ENCODE measurements around the gene CCNQ.
"Not testable (repeated sequence)": the region's sequence is repeated elsewhere in the genome, so short reads cannot be mapped to it uniquely, and the experiment has no call there.

Gene CCNQ

DNA sequence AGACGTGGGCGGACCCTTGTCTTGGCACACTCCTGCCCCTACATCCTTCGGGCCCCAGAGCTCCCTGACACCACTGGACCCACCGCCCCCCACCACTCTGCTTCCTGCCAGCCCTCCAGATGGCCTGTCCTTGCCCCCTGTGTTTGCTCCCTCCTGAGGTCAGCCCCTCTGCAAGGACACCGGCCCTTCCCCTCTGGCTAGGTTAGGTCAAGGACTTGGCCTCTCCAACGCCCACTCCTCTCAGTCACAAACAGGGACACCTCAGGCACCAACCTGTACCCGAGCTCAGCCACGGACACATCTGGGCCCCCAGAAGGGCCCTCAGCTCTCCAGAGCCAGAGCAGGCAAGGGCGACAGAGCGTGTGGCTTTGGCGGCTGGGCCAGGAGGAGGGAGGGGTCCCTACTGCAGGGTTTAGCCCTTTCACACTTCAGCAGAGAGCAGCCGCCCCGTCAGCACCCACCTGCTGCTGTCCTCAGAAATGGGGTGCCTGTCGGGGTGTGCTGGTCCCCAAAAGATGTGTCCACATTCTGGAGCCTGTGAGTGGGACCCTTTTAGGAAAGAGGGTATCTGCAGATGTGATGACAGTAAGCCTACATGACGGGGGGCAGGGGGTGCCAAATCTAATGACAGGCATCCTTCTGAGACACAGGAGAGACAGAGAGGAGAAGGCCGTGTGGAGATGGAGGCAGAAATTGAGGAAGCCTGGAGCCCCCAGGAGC is 24.5 kb upstream of the CCNQ start:
- in situ Hi-C loops (cut with HindIII; ENCODE audit: low sequenced_read_pairs), result no loop called here

DNA sequence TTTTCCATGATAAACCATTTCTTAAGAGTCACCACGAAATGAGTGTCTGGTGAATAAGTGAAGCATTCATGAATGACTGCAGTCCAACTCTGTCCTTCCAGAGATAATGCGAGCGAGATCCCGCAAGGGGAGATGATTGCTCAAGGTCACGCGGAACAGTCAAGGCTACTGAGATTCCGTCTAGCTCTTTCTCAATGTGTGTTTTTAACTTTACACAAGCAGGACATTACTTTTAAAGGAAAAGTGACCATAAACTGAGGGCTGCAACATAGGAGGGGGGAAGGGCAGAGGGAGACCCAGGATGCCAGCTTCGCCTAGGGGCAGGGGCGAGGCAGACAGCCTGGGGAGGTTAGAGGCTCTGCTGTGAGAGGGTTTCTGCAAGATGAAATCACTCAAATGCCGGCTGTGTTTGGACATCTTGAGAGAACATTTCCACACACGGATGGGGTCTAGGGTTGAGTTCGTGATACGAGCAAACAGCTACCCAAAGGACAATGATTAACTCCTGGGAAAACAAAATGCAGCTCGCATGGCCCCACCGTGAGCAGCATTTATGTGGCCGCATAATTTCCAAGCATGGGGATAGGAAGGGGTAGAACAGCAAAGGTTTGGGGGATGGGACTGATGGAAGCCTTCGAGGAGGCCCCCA is 23.8 kb upstream of the CCNQ start:
- in situ Hi-C loops (cut with HindIII; ENCODE audit: low sequenced_read_pairs), result no loop called here

DNA sequence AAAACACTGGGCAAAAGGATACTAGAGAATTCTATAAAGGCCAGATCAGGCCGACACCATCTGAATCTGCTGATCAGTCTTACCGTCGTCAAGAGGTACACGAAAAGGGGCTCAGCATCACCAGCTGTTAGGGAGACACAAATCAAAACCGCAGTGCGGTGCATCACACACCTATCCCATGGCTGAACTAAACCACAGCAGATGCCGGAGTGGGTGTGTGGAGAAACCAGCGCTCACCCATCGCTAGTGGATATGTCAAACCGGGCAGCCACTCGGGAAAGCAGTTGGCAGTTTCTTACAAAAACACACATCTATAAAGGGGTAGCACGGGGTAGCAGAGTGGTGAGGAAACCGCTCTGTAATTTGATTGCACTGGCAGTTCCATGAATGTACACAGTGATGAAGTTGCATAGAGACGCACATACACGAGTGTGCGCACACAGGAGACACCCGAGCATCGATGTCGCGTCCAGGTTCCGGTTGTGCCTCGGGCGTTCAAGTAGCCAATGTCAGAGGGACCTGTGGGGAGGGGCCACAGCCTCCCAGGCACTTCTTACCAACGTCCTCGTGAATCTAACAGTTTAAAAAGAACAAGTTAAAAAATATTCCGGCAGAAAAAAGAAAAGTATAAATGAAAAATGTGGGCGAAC is 23.1 kb upstream of the CCNQ start:
- in situ Hi-C loops (cut with HindIII; ENCODE audit: low sequenced_read_pairs), result no loop called here

DNA sequence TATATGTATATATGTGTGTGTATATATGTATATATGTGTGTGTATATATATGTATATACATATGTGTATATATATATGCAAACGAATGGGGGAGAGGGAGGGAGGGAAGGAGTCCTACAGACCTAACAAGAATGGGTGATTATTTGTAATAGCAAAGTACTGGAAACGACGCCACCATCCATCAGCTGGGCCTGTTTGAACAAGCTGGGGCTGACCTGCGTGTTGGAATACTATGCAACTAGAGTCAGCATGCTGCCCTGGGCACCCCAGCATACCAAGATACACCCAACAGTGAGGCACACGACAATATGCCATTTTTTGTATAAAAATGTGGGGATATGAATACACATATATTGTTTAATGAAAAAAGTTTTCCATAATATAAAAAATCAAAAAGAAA is 21.6 kb upstream of the CCNQ start:
- in situ Hi-C loops (cut with HindIII; ENCODE audit: low sequenced_read_pairs), result no loop called here

DNA sequence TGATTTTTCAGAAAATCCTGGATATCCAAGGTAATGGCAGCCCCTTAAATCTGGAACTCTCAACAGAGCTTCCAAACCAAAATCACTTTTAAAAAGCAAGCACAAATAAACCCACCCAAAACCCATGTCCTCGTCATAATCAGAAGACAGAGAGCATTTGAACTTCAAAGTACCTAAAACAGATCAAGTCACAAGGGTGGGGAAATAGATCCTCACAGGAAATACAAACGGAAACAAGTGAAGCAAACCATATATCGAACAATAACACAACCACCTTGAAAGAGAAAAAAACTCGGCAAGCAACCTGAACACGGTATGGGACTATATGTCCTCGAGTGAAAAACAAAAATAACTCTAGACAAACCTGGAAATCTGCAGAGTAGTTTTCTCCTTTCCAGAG is 15.9 kb upstream of the CCNQ start:
- in situ Hi-C loops (cut with HindIII; ENCODE audit: low sequenced_read_pairs), result no loop called here

DNA sequence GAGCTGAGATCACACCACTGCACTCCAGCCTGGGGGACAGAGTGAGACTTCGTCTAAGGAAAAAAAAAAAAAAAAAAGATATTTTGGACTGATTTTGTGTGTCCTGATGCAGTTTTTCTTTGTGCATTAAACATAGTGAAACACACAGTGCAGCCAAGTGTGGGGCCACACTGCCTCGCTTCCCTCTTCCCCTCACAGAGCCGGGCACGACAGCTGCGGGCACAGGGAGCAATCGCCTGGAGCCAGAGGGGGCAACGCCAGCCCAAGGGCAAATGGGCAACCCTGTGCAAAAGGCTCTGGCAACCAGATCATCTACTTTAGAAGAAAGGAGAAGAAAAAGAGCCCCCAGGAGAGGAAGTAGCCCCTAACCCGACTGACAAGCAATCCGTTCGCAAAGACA is 13.5 kb upstream of the CCNQ start:
- in situ Hi-C loops (cut with HindIII; ENCODE audit: low sequenced_read_pairs), result no loop called here

DNA sequence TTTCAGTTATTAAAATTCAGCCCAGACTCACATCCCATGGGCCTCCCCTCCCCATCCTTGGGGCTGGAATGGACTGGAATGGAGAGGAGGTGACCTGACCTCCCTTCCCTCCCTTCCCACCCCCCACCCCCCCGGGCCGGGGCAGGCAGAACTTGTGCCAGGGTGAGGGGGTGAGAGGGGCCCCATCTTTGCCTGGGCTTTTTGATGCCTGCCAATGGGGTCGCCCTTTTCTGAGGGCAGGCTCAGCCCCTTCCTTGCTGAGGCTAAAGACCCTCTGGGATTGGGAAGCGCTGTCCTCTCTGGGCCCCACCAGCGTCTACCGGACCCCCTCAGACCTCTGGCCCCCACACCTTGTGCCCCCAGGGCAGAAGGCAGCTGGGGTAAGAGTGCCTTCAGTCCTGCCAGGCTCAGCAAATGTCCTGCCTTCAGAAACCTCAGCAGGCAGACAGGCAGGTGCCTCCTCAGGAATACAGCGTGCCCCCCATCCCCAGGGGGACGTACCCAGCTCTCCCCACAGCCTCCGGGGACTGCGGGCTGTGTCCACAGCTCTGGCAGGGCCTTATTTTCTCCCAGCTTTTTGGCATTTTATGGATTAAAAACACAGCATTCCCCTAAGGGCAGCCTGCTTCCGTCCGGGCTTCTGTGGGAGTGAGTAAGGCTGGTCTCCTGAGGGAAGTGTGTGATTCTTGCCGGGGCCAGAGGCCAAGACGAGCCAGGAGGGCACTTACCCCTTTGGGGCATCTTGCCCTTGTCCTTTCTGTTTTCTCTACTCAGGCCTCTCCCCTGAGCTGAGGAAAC is 12.6 kb upstream of the CCNQ start:
- in situ Hi-C loops (cut with HindIII; ENCODE audit: low sequenced_read_pairs), result no loop called here

DNA sequence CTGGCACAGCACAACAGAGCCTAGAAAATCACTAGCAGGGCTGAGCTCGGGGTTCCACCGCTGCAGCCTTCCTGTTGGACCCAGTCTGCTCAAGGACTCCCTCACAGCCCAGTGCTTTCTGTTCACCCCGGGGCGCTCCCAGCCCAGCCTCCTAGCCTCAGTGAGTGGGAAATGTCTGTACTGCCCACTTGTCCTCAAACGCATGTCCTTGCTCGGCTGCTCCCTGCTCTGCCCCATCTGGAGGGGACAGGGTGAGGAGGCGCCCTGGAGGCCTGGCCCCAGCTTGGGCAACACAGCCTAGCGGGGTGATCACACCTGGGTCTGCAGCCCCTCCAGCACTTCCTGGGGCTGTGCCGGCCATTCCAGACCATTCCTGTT is 11.9 kb upstream of the CCNQ start:
- in situ Hi-C loops (cut with HindIII; ENCODE audit: low sequenced_read_pairs), result no loop called here

DNA sequence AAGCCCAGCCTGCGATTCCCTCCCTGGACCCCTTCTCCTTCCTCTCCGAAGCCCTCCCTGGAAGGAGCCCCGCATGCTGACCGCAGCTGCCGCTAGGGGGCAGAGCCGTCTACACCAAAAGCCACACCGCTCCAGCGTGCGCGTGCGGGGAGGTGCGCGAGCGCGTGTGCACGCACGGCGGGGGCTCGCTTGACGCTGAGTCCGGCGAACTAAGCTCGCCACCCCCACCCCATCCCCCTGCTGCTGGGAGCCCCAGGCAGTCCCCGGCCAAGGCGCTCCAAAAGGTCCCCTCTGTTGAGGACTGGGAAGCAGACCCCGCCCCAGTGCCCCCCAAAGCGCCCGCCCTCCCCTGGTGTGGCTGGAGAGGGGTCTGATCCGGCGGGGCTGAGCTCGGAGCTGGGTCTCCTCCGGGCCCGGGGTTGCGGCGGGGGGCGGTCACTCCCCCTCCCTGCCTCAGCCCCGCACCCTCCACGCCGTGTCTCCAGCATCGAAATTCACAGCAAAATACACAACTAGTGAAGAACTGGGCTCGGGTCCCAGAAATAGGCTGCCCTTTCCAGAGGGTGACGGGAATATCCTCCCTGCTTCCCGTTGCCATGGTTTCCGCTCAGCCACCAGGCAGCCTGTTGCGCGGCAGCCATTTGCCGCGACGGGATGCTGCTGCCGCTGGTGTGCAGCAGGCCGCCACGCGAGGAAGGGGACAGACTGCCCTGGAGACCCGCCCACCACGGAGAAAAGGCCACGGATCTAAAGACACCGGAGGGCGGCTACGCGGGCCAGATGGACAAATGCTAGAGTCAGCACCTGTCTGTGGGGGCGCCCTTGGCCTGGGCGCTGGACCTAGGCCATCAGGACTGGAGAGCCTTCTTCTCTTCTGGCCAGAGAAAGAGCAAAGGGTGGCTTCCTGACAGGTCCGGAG is 11.2 kb upstream of the CCNQ start:
- in situ Hi-C loops (cut with HindIII; ENCODE audit: low sequenced_read_pairs), result no loop called here

DNA sequence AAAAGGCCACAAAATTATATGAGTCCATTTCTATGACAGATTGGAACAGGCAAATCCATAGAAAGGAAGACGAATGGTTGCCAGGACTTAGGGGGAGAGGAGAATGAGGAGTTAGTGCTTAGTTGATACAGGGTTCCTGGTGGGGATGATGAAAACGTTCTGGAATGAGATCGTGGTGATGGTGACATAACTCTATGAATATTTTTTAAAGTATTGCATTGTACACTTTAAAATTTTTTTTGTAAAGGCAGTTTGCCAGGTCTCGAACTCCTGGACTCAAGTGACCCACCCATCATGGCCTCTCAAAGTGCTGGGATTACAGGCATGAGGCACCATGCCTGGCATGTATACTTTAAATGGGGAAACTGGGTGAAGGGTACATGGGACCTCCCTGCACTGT is 9.9 kb upstream of the CCNQ start:
- in situ Hi-C loops (cut with HindIII; ENCODE audit: low sequenced_read_pairs), result no loop called here

DNA sequence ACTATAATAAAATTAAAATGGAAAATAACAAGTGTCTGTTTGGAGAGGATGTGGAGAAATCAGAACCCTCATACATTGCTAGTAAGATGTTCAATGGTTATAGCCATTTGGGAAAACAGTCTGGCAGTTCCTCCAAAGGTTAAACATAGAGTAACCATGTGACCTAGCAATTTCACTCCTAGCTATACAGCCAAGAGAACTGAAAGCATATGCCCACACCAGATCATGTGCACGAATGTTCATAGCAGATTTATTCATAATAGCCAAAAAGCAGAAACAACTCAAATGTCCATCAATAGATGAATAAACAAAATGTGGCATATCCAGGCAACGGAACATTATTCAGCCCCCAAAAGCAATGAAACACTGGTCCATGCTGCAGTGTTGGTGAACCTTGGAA is 9.4 kb upstream of the CCNQ start:
- in situ Hi-C loops (cut with HindIII; ENCODE audit: low sequenced_read_pairs), result no loop called here

DNA sequence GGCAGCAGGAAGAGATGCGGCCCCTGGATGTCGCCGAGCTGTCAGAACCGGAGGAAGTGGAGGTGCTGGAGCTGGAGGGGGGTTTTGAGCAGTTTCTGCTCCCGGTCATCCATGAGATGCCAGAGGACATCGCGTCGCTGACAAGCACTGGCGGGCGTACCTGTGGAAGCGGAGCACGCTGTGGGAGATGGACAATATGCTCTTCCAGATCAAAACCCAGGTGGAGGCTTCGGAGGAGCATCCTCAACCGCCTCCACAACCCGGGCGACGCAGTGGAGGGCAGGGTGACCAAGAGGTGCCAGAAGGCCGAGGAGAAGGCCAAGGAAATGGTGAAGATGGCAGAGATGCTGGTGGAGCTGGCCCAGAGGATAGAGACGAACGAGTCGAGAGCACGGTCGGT is 7.6 kb upstream of the CCNQ start:
- in situ Hi-C loops (cut with HindIII; ENCODE audit: low sequenced_read_pairs), result no loop called here

DNA sequence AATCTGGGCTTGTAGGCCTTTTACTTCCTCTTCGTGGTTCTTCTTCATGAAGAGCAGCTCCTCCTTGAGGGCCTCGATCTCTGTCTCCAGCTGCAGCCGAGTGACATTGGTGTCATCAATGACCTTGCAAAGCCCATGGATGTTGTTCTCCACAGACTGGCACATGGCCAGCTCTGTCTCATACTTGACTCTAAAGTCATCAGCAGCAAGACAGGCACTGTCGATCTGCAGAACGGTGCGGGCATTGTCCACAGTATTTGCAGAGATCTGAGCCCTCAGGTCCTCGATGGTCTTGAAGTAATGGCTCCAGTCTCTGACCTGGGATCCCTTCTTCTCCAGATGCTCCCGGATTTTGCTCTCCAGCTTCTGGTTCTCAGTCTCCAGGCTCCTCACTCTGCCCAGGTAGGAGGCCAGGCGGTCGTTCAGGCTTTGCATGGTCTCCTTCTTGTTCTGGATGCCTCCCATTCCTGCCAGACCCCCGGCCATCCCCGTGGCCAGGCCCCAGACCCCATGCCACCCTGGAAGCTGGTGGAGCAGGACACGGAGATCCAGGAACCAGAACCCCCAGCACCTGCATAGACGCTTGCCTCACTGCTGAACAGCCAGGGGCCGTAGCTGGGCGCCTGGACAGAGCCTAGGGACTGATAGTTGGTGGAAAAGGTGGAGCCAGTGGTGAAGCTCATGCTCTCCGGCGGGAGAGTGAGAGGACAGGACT is 5.9 kb upstream of the CCNQ start:
- in situ Hi-C loops (cut with HindIII; ENCODE audit: low sequenced_read_pairs), result not testable (repeated sequence)

DNA sequence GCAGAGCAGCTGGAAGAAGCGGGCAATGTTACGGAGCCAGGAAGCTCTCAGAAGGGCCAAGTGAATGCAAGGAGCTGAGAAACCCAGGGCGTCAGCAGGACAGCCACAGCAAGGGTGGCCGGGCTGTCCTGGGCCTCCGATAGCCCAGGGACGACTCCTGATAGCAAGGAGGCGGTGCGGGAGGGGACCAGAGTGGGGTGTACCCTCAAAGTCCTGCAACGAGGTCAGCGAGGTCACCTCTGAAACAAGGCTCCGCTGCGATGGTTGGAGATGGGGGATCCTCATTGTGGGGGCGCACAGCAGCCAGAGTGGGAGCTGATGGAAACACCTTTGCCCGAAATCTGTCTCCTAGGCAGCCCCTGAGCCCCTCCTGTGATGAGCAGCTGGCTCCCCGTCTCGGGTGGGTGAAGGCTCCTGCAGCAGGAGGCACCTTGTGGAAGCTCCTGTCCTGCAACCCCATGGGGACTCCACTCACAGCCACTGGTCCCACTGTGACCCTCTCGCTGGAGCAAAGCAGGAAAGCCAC is 4.3 kb upstream of the CCNQ start:
- in situ Hi-C loops (cut with HindIII; ENCODE audit: low sequenced_read_pairs), result no loop called here

DNA sequence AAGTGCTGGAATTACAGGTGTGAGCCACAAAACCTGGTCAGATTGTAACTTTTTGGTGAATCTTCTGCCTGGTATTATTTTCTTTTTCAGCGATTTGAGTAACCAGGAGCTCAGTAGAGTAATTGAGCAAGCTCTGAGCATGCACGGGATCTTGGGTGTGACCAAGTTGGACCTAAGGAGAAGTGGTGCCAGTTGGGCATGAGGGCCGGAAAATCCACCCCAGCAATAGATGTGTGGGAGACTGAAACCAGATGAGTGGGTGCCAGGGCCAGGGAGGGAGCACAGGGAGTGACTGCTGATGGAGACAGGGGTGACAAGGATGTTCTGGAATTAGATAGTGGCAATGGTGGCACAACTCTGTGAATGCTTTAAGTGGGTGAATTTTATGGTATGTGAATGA is 3.7 kb upstream of the CCNQ start:
- in situ Hi-C loops (cut with HindIII; ENCODE audit: low sequenced_read_pairs), result no loop called here

DNA sequence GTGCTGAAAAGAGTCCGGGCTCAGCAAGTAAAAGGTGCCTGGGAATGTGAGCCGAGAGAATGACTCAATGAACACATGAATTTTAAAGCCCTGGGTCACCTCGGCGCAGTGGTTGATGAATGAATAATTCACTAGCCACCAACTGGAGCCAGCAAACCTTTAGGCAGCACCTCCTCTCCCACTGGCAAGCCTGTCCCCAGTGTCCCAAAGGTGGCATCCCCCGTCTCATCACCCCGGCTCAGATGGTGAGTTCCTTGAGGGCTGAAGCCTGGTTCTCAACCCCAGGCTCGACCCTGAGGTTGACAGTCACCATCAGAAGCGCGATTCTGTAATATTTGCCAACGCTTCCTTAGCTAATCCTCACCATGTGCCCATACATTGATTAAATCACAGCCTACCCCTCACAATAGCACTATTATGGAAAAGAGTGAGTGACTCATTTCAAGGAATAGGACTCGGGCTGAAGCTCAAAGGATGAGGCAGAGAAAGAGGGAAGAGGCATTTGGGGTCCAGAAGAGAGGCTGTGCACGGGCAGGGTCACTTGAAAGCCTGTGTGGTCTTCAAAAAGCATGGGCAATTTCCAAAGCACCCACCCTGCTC is 2.7 kb upstream of the CCNQ start:
- in situ Hi-C loops (cut with HindIII; ENCODE audit: low sequenced_read_pairs), result no loop called here

DNA sequence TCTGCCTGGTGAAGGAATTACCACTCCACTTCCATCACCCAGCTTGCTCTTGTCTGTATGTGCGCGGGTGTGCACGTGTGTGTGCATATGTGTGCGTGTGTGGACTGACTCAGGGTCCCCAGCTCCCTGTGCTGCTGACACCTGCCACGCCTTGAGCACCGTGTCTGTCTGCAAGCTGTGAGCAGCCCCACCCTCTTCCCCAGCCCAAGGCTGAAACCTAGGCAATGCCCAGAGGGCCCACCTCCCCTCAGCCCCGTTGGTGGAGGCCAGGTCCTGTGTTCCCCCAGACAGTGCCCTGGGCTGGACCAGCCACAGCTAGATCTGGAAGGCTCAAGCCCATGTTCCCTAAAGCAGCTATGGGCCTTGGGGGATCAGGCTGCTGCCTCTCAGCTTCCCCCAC is 2.0 kb upstream of the CCNQ start:
- in situ Hi-C loops (cut with HindIII; ENCODE audit: low sequenced_read_pairs), result no loop called here

DNA sequence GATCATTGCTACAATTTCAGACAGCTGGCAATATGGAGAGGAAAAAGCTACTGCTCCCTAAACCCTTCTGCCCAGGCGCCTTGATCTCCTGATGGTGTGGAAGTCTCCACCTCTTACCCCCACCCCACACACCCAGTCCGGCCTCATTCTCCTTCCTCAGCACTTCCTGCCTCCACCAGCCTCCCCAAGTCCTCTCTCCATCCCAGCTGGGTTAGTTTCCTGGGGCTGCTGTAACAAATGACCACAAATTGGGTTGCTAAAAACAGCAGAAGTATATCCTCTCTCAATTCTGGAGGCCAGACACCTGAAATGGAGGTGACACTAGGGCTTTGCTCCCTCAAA is 1.1 kb upstream of the CCNQ start:
- in situ Hi-C loops (cut with HindIII; ENCODE audit: low sequenced_read_pairs), result no loop called here

DNA sequence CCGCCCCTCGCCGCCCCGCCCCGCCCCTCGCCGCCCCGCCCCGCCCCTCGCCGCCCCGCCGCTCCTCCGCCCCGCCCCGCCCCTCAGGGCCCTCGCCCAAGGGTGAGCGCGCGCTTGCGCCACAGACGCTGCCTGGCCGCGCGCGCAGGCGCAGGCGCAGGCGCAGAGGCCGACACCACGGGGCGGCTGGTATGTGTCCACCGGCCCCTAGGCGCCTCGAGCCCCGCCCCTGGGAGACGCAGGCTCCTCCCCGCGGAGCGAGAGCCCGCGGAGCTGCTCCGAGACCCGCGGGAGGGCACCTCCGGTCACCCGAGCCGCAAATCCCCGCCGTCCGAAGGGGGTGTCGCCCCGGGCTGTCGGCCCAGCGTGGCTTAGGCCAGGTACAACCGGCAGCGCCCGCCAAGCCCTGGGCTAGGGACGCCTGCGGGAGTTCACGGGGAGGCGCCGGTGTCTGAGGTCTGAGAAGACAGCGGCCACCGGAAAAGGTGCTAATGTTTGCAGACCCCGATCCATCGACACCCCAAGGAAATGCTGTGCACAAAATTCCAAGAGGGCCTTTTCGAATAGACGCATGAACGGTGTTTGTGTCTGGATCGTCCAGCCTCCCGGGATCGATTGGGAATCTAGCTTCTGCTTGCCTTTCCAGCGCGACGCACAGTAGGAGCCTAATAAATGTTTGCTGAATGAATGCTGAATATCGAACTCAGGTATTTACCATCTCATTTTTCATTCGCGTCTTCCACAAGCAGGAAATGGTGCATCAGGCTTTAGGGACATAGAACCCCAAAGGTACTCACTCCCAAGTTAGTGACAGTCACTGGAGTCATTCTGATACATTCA is 473 bp upstream of the CCNQ start:
- in situ Hi-C loops (cut with HindIII; ENCODE audit: low sequenced_read_pairs), result no loop called here

Measured in DLD1 (cell line).